PFSK-1 (cell line): ENCODE results near the gene TBC1D17.

Experiments
- FOXP2 ChIP-seq: optimal IDR thresholded peaks from 2 replicates; pipeline ENCODE3; 2011; ENCODE audit warnings: borderline replicate concordance, control low read depth, inconsistent platforms; ENCODE audit not compliant: insufficient read depth; ENCODE audit errors: extremely low read length, extremely low read depth
- POLR2AphosphoS5 ChIP-seq: IDR thresholded peaks from 2 replicates; pipeline ENCODE4 v1.6.1; 2012; ENCODE audit warnings: low read depth, mild to moderate bottlenecking, control low read depth, low read length, moderate library complexity
- REST ChIP-seq, 2 experiments: IDR thresholded peaks; 2 replicates each; pipeline versions ENCODE4 v1.6.1 to v1.8.0; 2011 to 2012; ENCODE audit warnings: low read depth in 2 of 2, low read length in 2 of 2, control low read depth in 1 of 2, inconsistent platforms in 1 of 2, mild to moderate bottlenecking in 1 of 2, moderate library complexity in 1 of 2; ENCODE audit not compliant: insufficient read depth in 1 of 2
- SIN3A ChIP-seq: IDR thresholded peaks from 2 replicates; pipeline ENCODE4 v1.6.1; 2012; ENCODE audit warnings: mild to moderate bottlenecking, low read length, moderate library complexity, borderline replicate concordance; ENCODE audit not compliant: insufficient read depth
- TAF1 ChIP-seq: IDR thresholded peaks from 2 replicates; pipeline ENCODE4 v1.6.1; 2012; ENCODE audit warnings: low read length, control low read depth, borderline replicate concordance; ENCODE audit not compliant: insufficient read depth

TBC1D17 gene

GRCh38 chr19:49904136-49904535, 26.6 kb downstream of the TBC1D17 start:
- TF ChIP-seq REST (IDR thresholded peaks at IDR 0.05; ENCODE audit: insufficient read depth in 1 of 2, low read depth in 2 of 2, low read length in 2 of 2), result no peak
- no peak for TF ChIP-seq TAF1
- no peak for TF ChIP-seq FOXP2
- TF ChIP-seq POLR2AphosphoS5, result no peak

- TF ChIP-seq FOXP2, result no peak
- TF ChIP-seq SIN3A, result no peak
- no peak for TF ChIP-seq POLR2AphosphoS5
- TF ChIP-seq REST (IDR thresholded peaks at IDR 0.05; ENCODE audit: insufficient read depth in 1 of 2, low read depth in 2 of 2, low read length in 2 of 2), result no peak
- TF ChIP-seq TAF1, result no peak
These were observed 29.5 kb downstream of the TBC1D17 start for GRCh38 chr19:49906879-49907564.

- TF ChIP-seq TAF1 (no peak), REST (IDR thresholded peaks at IDR 0.05; ENCODE audit: insufficient read depth in 1 of 2, low read depth in 2 of 2, low read length in 2 of 2) (no peak), SIN3A (no peak), POLR2AphosphoS5 (no peak), FOXP2 (no peak)
These were observed 30.4 kb downstream of the TBC1D17 start for GRCh38 chr19:49907745-49908446.

- TF ChIP-seq REST (IDR thresholded peaks at IDR 0.05; ENCODE audit: insufficient read depth in 1 of 2, low read depth in 2 of 2, low read length in 2 of 2) (no peak), FOXP2 (no peak), SIN3A (no peak), POLR2AphosphoS5 (no peak; the same call in 1 of the 2 replicates), TAF1 (no peak)
These were observed 31.2 kb downstream of the TBC1D17 start for GRCh38 chr19:49908480-49909420.
